Activated CD4-positive, alpha-beta T cell treated with anti-CD3 and anti-CD28 coated beads, Interleukin-2, amount 50 U/mL, for 16 hours (primary cell): ENCODE measurements around the gene TRAPPC3.

Source experiments
- DNase-seq: peaks from one replicate; pipeline ENCODE4 v3.0.0-alpha.2; 2020

The TRAPPC3 gene

GRCh38 chr1:36124404-36125128 is 24.7 kb downstream of the TRAPPC3 start:
- DNase-seq = no peak

- DNase-seq = no peak
Observed at GRCh38 chr1:36123356-36123755, 25.9 kb downstream of the TRAPPC3 start.

GRCh38 chr1:36122062-36123030 is 26.9 kb downstream of the TRAPPC3 start:
- DNase-seq = no peak

GRCh38 chr1:36119456-36119855 is 29.8 kb downstream of the TRAPPC3 start:
- no peak for DNase-seq

- DNase-seq = no peak
Observed at GRCh38 chr1:36118447-36119204, 30.7 kb downstream of the TRAPPC3 start.

- no peak for DNase-seq
Observed at GRCh38 chr1:36116901-36117300, 32.4 kb downstream of the TRAPPC3 start.

- no peak for DNase-seq
Observed at GRCh38 chr1:36115931-36116330, 33.4 kb downstream of the TRAPPC3 start.

- DNase-seq = no peak
Observed at GRCh38 chr1:36115200-36115669, 34.1 kb downstream of the TRAPPC3 start.

- no peak for DNase-seq
Observed at GRCh38 chr1:36114371-36114770, 34.9 kb downstream of the TRAPPC3 start.

GRCh38 chr1:36112823-36113222 is 36.5 kb downstream of the TRAPPC3 start:
- no peak for DNase-seq

GRCh38 chr1:36111151-36111550 is 38.1 kb downstream of the TRAPPC3 start:
- no peak for DNase-seq

- peak; percentile 25 for DNase-seq
Observed at GRCh38 chr1:36109041-36109679, 40.1 kb downstream of the TRAPPC3 start.

GRCh38 chr1:36108314-36108713 is 41.0 kb downstream of the TRAPPC3 start:
- no peak for DNase-seq

GRCh38 chr1:36107394-36107793 is 41.9 kb downstream of the TRAPPC3 start:
- no peak for DNase-seq

- no peak for DNase-seq
Observed at GRCh38 chr1:36106269-36106668, 43.0 kb downstream of the TRAPPC3 start.

- no peak for DNase-seq
Observed at GRCh38 chr1:36101546-36101945, 47.7 kb downstream of the TRAPPC3 start.

GRCh38 chr1:36100376-36100775 is 48.9 kb downstream of the TRAPPC3 start:
- DNase-seq = no peak

GRCh38 chr1:36099681-36100341 is 49.5 kb downstream of the TRAPPC3 start:
- peak; percentile 78 for DNase-seq

GRCh38 chr1:36098650-36099365 is 50.5 kb downstream of the TRAPPC3 start:
- no peak for DNase-seq

- no peak for DNase-seq
Observed at GRCh38 chr1:36097693-36098585, 51.3 kb downstream of the TRAPPC3 start.
